Measurements from ENCODE around the gene LAX1. TPM values are rescaled to one million over a fixed set of nuclear protein-coding genes. Genes with fewer than 3 reads are reported as not detected.
A peak's percentile ranks its signal among the peaks of the same experiment; 100 is the strongest.
"Not testable (repeated sequence)": the region's sequence is repeated elsewhere in the genome, so short reads cannot be mapped to it uniquely, and the experiment has no call there.

LAX1 gene
- total RNA-seq, 4 donors from 2014 or later = 0.66 to 1.7 (median 1.7) TPM; not detected in 1

DNA sequence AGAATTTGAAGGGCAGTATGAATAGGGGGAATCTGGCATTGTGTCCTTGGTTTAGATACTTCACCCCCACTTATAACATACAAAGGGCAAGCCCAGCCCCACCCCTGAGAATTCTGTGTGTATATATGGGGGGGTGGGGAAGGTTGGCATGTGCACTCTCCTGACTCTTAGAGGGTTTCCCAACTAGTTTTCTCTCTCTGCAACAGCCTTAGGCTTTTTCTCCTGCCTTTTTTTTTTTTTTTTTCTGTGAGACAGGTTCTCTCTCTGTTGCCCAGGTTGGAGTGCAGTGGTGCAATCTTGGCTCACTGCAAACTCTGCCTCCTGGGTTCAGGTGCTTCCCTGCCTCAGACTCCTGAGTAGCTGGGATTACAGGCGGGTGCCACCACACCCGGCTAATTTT lies 27.5 kb downstream of the LAX1 start:
- no peak for DNase-seq
- Histone ChIP-seq H3K4me3 (no peak overlapping the region), H3K27me3 (no peaks in the 10 kb centered on the region), H3K9me3 (no peaks in the 10 kb centered on the region), H3K36me3 (peaks cover 0 to 4% (median 0%) of the 10 kb centered on the region in 3 donors), H3K4me1 (peaks cover 9 to 19% (median 13%) of the 10 kb centered on the region in 3 donors), H3K27ac (no peak overlapping the region)
- intact Hi-C loops (cut with DNase I) = loop anchor here (10.0 kb wide), 1 partner anchor 168 kb away; the partner anchor contains the start of gene ATP2B4
- 65 to 100% methylated on average over 2 of the region's 2 CpGs for WGBS, 2 donors
- no peak for TF ChIP-seq CTCF (IDR thresholded peaks at IDR 0.05)
- TF ChIP-seq POLR2A (IDR thresholded peaks at IDR 0.05) = no peak

DNA sequence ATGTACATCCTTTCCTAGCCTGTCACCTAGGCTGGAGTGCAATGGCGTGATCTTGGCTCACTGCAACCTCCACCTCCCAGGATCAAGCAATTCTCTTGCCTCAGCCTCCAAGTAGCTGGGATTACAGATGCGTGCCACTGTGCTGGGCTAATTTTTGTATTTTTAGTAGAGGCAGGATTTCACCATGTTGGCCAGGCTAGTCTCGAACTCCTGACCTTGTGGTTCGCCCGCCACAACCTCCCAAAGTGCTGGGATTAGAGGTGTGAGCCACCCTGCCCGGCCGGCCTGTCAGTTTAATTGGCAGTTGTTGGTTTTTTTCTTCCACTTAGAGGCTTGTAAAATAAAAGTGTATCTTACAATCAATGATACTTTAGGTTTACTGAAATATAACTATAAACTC lies 28.6 kb downstream of the LAX1 start:
- H3K36me3 ChIP-seq = peaks cover 0 to 15% (median 0%) of the 10 kb centered on the region in 3 donors
- 94 to 99% methylated on average over 7 of the region's 7 CpGs for WGBS, 2 donors
- H3K4me1 ChIP-seq = peaks cover 19 to 30% (median 23%) of the 10 kb centered on the region in 3 donors
- H3K27ac ChIP-seq, H3K9me3 ChIP-seq, DNase-seq, H3K4me3 ChIP-seq, H3K27me3 ChIP-seq: not testable (repeated sequence)
- intact Hi-C loops (cut with DNase I) = loop anchor here (10.0 kb wide), 1 partner anchor 169 kb away; the partner anchor contains the start of gene ATP2B4

DNA sequence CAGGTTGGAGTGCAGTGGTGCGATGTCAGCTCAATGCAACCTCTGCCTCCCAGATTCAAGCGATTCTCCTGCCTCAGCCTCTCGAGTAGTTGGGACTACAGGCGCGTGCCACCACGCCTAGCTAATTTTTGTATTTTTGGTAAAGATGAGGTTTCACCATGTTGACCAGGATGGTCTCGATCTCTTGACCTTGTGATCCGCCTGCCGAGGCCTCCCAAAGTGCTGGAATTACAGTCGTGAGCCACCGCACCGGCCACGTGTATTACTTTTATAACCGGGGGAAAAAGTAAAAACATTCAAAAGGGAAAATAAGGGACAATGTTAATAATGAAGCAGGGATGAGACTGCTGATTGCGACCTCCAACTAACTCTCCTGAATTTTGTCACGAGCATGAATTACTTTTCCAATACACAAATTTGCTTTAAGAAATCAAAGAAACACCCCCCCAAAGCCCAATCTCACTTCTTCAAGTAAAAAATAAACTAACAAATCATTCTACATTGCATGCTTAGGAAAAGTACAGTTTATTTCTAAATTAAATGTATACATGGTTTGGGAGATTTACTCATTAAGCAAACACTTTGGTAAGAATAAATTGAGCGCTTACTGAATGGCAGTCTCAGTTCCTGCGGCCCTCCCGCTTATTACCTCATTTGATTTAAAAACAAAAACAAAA lies 29.9 kb downstream of the LAX1 start:
- TF ChIP-seq CTCF (IDR thresholded peaks at IDR 0.05) = no peak
- TF ChIP-seq POLR2A (IDR thresholded peaks at IDR 0.05) = no peak
- intact Hi-C loops (cut with DNase I) = loop anchor here (10.0 kb wide), 1 partner anchor 170 kb away; the partner anchor contains the start of gene ATP2B4
- Histone ChIP-seq H3K4me3 (peak overlapping the region in 3 of 4 donors; percentile 85 to 91 (median 89)), H3K27ac (peak overlapping the region; percentile 96 to 99 (median 98)), H3K4me1 (peaks cover 23 to 43% (median 29%) of the 10 kb centered on the region in 3 donors), H3K9me3 (no peaks in the 10 kb centered on the region), H3K36me3 (peaks cover 0 to 28% (median 0%) of the 10 kb centered on the region in 3 donors), H3K27me3 (no peaks in the 10 kb centered on the region)
- no peak for DNase-seq
- 68 to 71% methylated on average over 18 to 19 of the region's 19 CpGs for WGBS, 2 donors

DNA sequence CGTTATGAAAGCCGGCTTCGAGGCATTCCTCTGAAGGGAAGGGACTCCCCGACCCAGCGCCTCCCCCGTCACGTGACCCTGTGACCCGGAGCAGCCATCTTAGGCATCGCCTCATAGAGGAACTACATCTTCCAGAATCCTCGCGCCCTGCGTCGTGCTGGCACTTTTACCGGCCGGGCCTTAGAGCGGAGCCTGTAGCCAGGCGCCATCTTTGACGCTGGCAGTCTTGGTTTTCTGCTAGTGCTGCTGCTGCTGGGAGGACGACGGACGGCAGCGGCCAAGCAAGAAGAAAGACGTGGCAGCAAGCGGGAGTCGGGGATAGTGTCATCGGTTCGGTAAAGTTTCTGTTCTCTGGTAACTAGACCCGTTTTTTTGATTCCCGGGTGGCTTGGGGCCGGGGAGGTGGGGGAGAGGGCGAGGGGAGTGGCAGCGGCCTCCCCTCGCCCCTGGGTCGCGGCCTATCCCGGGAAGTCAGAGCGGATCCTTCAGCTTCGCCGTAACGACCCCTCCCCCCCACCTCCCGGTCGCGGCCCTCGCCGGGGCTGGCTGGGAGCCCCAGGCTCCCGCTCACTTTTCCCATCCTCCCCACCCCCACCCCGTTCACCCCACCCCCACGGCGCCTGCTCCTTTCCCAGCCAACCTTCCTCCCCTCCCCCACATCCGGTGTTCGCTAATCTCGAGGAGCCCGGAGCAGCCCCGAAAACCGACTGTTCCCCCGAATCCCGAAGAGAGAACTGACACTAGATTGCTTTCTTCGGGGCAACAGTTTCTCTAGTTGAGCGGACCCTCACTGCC lies 30.7 kb downstream of the LAX1 start, which contains the start of the genes ZBED6 and ZC3H11A:
ZBED6 (plus strand) TSS at position 183 of the 795 bp plus-strand sequence. CDS start 1,900 bp downstream, outside the sequence.
ZC3H11A (plus strand) TSS at position 183 of the 795 bp plus-strand sequence. CDS start 21,448 bp downstream, outside the sequence.
- Histone ChIP-seq H3K27ac (peak within 1 kb of the TSS; percentile 96 to 99 (median 98)), H3K27me3 (no peaks in the 10 kb centered on the region), H3K36me3 (peaks cover 0 to 30% (median 0%) of the 10 kb centered on the region in 3 donors), H3K9me3 (no peaks in the 10 kb centered on the region), H3K4me1 (peaks cover 30 to 51% (median 33%) of the 10 kb centered on the region in 3 donors), H3K4me3 (peak within 1 kb of the TSS; percentile 73 to 91 (median 87))
- intact Hi-C loops (cut with DNase I) = loop anchor here (10.0 kb wide), 1 partner anchor 171 kb away; the partner anchor contains the start of gene ATP2B4
- DNase-seq = peak; percentile 98
- no peak for TF ChIP-seq CTCF (IDR thresholded peaks at IDR 0.05)
- peak in 3 of 4 donors; percentile 52 to 77 (median 67) for TF ChIP-seq POLR2A (IDR thresholded peaks at IDR 0.05)
- WGBS, 2 donors = 0% methylated on average over 11 to 26 of the region's 59 CpGs

DNA sequence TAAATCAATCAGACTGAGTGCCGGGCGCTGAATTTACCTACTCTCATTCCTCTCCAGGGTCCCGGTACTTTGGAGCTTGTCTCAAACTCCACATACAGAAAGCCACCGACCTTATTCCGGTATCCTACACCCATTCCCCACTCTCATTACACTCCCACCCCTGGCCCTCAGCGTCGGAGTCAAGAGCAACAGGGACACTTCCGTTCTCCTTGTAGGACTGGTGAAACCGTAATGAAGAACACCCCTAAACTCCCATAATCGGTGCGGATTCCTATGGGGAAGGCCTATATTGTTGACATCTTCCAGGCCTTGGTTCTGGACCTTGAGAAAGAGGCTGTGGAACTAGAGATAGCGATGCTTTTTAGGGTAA lies 31.2 kb downstream of the LAX1 start:
- TF ChIP-seq POLR2A (IDR thresholded peaks at IDR 0.05) (no peak), CTCF (IDR thresholded peaks at IDR 0.05) (no peak)
- Histone ChIP-seq H3K36me3 (peaks cover 0 to 30% (median 0%) of the 10 kb centered on the region in 3 donors), H3K9me3 (no peaks in the 10 kb centered on the region), H3K4me3 (peak overlapping the region; percentile 73 to 91 (median 87)), H3K27ac (peak overlapping the region; percentile 96 to 99 (median 98)), H3K27me3 (no peaks in the 10 kb centered on the region), H3K4me1 (peaks cover 31 to 56% (median 33%) of the 10 kb centered on the region in 3 donors)
- 0 to 6% methylated on average over 11 of the region's 12 CpGs for WGBS, 2 donors
- no peak for DNase-seq
- intact Hi-C loops (cut with DNase I) = loop anchor here (10.0 kb wide), 1 partner anchor 171 kb away; the partner anchor contains the start of gene ATP2B4

Measured in esophagus squamous epithelium (tissue), 5 donors.